Activated T-helper 1 cell treated with anti-CD3 and anti-CD28 coated beads, Interleukin-12 subunit alpha, Interleukin-12 subunit beta, Interleukin-2, Interleukin-4 antibody, amounts not matched to agents 30 ng/mL and 10 ng/mL and 1 ng/mL, durations not matched to agents 14 hours and 24 hours and 36 hours (primary cell): ENCODE measurements around the gene CYBRD1. TPM values are rescaled to one million over a fixed set of nuclear protein-coding genes. Genes with fewer than 3 reads are reported as not detected.

Experiments
- DNase-seq: peaks from one replicate; pipeline ENCODE4 v3.0.0; 2021; ENCODE audit warnings: low spot score
- H3K27ac Mint-ChIP-seq: one replicate; pipeline ENCODE4 v1.8.0; 2021; ENCODE audit warnings: mild to moderate bottlenecking, mixed read lengths
- H3K27me3 Mint-ChIP-seq: one replicate; pipeline ENCODE4 v1.8.0; 2022; ENCODE audit warnings: mild to moderate bottlenecking, moderate library complexity, mixed read lengths; ENCODE audit not compliant: insufficient read depth
- H3K36me3 Mint-ChIP-seq: one replicate; pipeline ENCODE4 v1.8.0; 2021; ENCODE audit warnings: low read depth, mixed read lengths
- H3K4me1 Mint-ChIP-seq: one replicate; pipeline ENCODE4 v1.8.0; 2021; ENCODE audit warnings: low read depth, mixed read lengths
- H3K4me3 Mint-ChIP-seq: one replicate; pipeline ENCODE4 v1.8.0; 2021; ENCODE audit warnings: mild to moderate bottlenecking, moderate library complexity, mixed read lengths
- H3K9me3 Mint-ChIP-seq: one replicate; pipeline ENCODE4 v1.8.0; 2021; ENCODE audit warnings: mixed read lengths
- intact Hi-C: fragments of 100-400 bp; cut with micrococcal nuclease; formaldehyde crosslinking; loops from one replicate; pipeline ENCODE4 v1.15.1; 2024
- total RNA-seq: library from RNA; stranded (reverse); gene quantifications from 2 replicates; pipeline ENCODE4 v1.2.3, GENCODE V29; 2022

The CYBRD1 gene
- total RNA-seq, 1 donor from 2014 or later: 4.1 TPM

GRCh38 chr2:171547256-171547655, 25.0 kb downstream of the CYBRD1 start:
- Mint-ChIP-seq H3K4me1 (no peaks in the 10 kb centered on the region), H3K36me3 (no peaks in the 10 kb centered on the region), H3K27ac (no peak overlapping the region), H3K4me3 (no peak overlapping the region), H3K9me3 (no peaks in the 10 kb centered on the region), H3K27me3 (peaks cover 9% of the 10 kb centered on the region)
- DNase-seq: no peak
- intact Hi-C loops: no loop called here

- no peaks in the 10 kb centered on the region for H3K9me3 Mint-ChIP-seq
- intact Hi-C loops: no loop called here
- no peaks in the 10 kb centered on the region for H3K4me1 Mint-ChIP-seq
- no peaks in the 10 kb centered on the region for H3K36me3 Mint-ChIP-seq
- no peak overlapping the region for H3K27ac Mint-ChIP-seq
- H3K4me3 Mint-ChIP-seq: no peak overlapping the region
- DNase-seq: no peak
- peaks cover 9% of the 10 kb centered on the region for H3K27me3 Mint-ChIP-seq
Measured at GRCh38 chr2:171547720-171548119, 25.4 kb downstream of the CYBRD1 start.

GRCh38 chr2:171550613-171551012, 28.3 kb downstream of the CYBRD1 start:
- intact Hi-C loops: no loop called here

GRCh38 chr2:171551836-171552235, 29.6 kb downstream of the CYBRD1 start:
- no peak for DNase-seq
- H3K27ac Mint-ChIP-seq: no peak overlapping the region
- no peaks in the 10 kb centered on the region for H3K36me3 Mint-ChIP-seq
- no peaks in the 10 kb centered on the region for H3K4me1 Mint-ChIP-seq
- no peak overlapping the region for H3K4me3 Mint-ChIP-seq
- H3K9me3 Mint-ChIP-seq: no peaks in the 10 kb centered on the region
- intact Hi-C loops: no loop called here
- H3K27me3 Mint-ChIP-seq: peaks cover 16% of the 10 kb centered on the region

More at GRCh38 chr2:171550613-171551012, 28.3 kb downstream of the CYBRD1 start:
- Mint-ChIP-seq H3K36me3 (no peaks in the 10 kb centered on the region), H3K4me1 (no peaks in the 10 kb centered on the region), H3K27me3 (peaks cover 14% of the 10 kb centered on the region), H3K27ac (no peak overlapping the region), H3K4me3 (no peak overlapping the region), H3K9me3 (no peaks in the 10 kb centered on the region)
- DNase-seq: no peak

- H3K36me3 Mint-ChIP-seq: no peaks in the 10 kb centered on the region
- H3K27ac Mint-ChIP-seq: no peak overlapping the region
- no peaks in the 10 kb centered on the region for H3K4me1 Mint-ChIP-seq
- no peaks in the 10 kb centered on the region for H3K9me3 Mint-ChIP-seq
- intact Hi-C loops: no loop called here
- DNase-seq: no peak
- H3K4me3 Mint-ChIP-seq: no peak overlapping the region
- peaks cover 17% of the 10 kb centered on the region for H3K27me3 Mint-ChIP-seq
Measured at GRCh38 chr2:171553236-171553635, 31.0 kb downstream of the CYBRD1 start.

GRCh38 chr2:171553858-171554257, 31.6 kb downstream of the CYBRD1 start:
- intact Hi-C loops: no loop called here
- DNase-seq: no peak
- Mint-ChIP-seq H3K9me3 (no peaks in the 10 kb centered on the region), H3K27me3 (peaks cover 17% of the 10 kb centered on the region), H3K27ac (no peak overlapping the region), H3K36me3 (no peaks in the 10 kb centered on the region), H3K4me3 (no peak overlapping the region), H3K4me1 (no peaks in the 10 kb centered on the region)

- no peaks in the 10 kb centered on the region for H3K36me3 Mint-ChIP-seq
- no peaks in the 10 kb centered on the region for H3K9me3 Mint-ChIP-seq
- H3K4me3 Mint-ChIP-seq: no peak overlapping the region
- no peaks in the 10 kb centered on the region for H3K4me1 Mint-ChIP-seq
- no peak overlapping the region for H3K27ac Mint-ChIP-seq
- intact Hi-C loops: no loop called here
- DNase-seq: no peak
- H3K27me3 Mint-ChIP-seq: peaks cover 17% of the 10 kb centered on the region
Measured at GRCh38 chr2:171554991-171555615, 32.8 kb downstream of the CYBRD1 start.

- H3K4me3 Mint-ChIP-seq: no peak overlapping the region
- H3K4me1 Mint-ChIP-seq: no peaks in the 10 kb centered on the region
- no peaks in the 10 kb centered on the region for H3K36me3 Mint-ChIP-seq
- intact Hi-C loops: no loop called here
- H3K27me3 Mint-ChIP-seq: peaks cover 13% of the 10 kb centered on the region
- H3K27ac Mint-ChIP-seq: no peak overlapping the region
- DNase-seq: no peak
- no peaks in the 10 kb centered on the region for H3K9me3 Mint-ChIP-seq
Measured at GRCh38 chr2:171557363-171557762, 35.1 kb downstream of the CYBRD1 start.

- Mint-ChIP-seq H3K9me3 (no peaks in the 10 kb centered on the region), H3K4me3 (no peak overlapping the region), H3K36me3 (no peaks in the 10 kb centered on the region), H3K4me1 (no peaks in the 10 kb centered on the region), H3K27me3 (peaks cover 3% of the 10 kb centered on the region), H3K27ac (no peak overlapping the region)
- DNase-seq: no peak
- intact Hi-C loops: no loop called here
Measured at GRCh38 chr2:171563301-171563700, 41.0 kb downstream of the CYBRD1 start.

- Mint-ChIP-seq H3K36me3 (no peaks in the 10 kb centered on the region), H3K4me3 (no peak overlapping the region), H3K27ac (no peak overlapping the region), H3K9me3 (no peaks in the 10 kb centered on the region), H3K4me1 (no peaks in the 10 kb centered on the region), H3K27me3 (peaks cover 6% of the 10 kb centered on the region)
- intact Hi-C loops: no loop called here
- no peak for DNase-seq
Measured at GRCh38 chr2:171564463-171564862, 42.2 kb downstream of the CYBRD1 start.

GRCh38 chr2:171566057-171566456, 43.8 kb downstream of the CYBRD1 start:
- H3K4me1 Mint-ChIP-seq: no peaks in the 10 kb centered on the region
- H3K9me3 Mint-ChIP-seq: no peaks in the 10 kb centered on the region
- H3K4me3 Mint-ChIP-seq: no peak overlapping the region
- no peaks in the 10 kb centered on the region for H3K36me3 Mint-ChIP-seq
- intact Hi-C loops: no loop called here
- no peak for DNase-seq
- no peak overlapping the region for H3K27ac Mint-ChIP-seq
- peaks cover 6% of the 10 kb centered on the region for H3K27me3 Mint-ChIP-seq

GRCh38 chr2:171566753-171567152, 44.5 kb downstream of the CYBRD1 start:
- H3K9me3 Mint-ChIP-seq: no peaks in the 10 kb centered on the region
- intact Hi-C loops: no loop called here
- H3K27me3 Mint-ChIP-seq: peaks cover 7% of the 10 kb centered on the region
- no peak overlapping the region for H3K4me3 Mint-ChIP-seq
- H3K4me1 Mint-ChIP-seq: no peaks in the 10 kb centered on the region
- no peaks in the 10 kb centered on the region for H3K36me3 Mint-ChIP-seq
- no peak for DNase-seq
- no peak overlapping the region for H3K27ac Mint-ChIP-seq

- no peak for DNase-seq
- Mint-ChIP-seq H3K9me3 (no peaks in the 10 kb centered on the region), H3K36me3 (no peaks in the 10 kb centered on the region), H3K27ac (no peak overlapping the region), H3K4me1 (no peaks in the 10 kb centered on the region), H3K27me3 (peaks cover 11% of the 10 kb centered on the region), H3K4me3 (no peak overlapping the region)
- intact Hi-C loops: no loop called here
Measured at GRCh38 chr2:171568089-171568488, 45.8 kb downstream of the CYBRD1 start.

GRCh38 chr2:171571721-171572120, 49.4 kb downstream of the CYBRD1 start:
- intact Hi-C loops: loop anchor here (5.0 kb wide), 1 partner anchor 131 kb away; no protein-coding TSS in a partner anchor
- no peak overlapping the region for H3K4me3 Mint-ChIP-seq
- no peaks in the 10 kb centered on the region for H3K36me3 Mint-ChIP-seq
- H3K4me1 Mint-ChIP-seq: no peaks in the 10 kb centered on the region
- no peak overlapping the region for H3K27ac Mint-ChIP-seq
- peaks cover 12% of the 10 kb centered on the region for H3K27me3 Mint-ChIP-seq
- H3K9me3 Mint-ChIP-seq: no peaks in the 10 kb centered on the region
- DNase-seq: no peak
